H1 (cell line): ENCODE results near the gene VPREB1. TPM values are rescaled to one million over a fixed set of nuclear protein-coding genes. Genes with fewer than 3 reads are reported as not detected.
"Not testable (repeated sequence)": the region's sequence is repeated elsewhere in the genome, so short reads cannot be mapped to it uniquely, and the experiment has no call there.

Source experiments
- CTCF ChIA-PET: fragments of 300-600 bp; sonication (Branson Sonifier 250); formaldehyde crosslinking; loops from one replicate; lab custom pipeline; 2021; ENCODE audit not compliant: partially characterized antibody; lab: Charles Lee
- POLR2A ChIA-PET: fragments of 300-600 bp; sonication (Branson Sonifier 250); formaldehyde crosslinking; loops from one replicate; lab custom pipeline; 2021; ENCODE audit warnings: inconsistent platforms; ENCODE audit not compliant: partially characterized antibody; lab: Charles Lee
- DNase-seq, 2 experiments: peaks; one replicate each; pipeline versions ENCODE4 v3.0.0 to v3.0.0-alpha.2; 2010 to 2022; ENCODE audit warnings: low spot score in 2 of 2, low read depth in 1 of 2, mixed read lengths in 1 of 2
- FAIRE-seq: peaks from 2 replicates; lab custom pipeline; 2011; peaks lifted over from hg19 to GRCh38; lab: Jason Lieb, UNC
- H2AFZ ChIP-seq: 2 replicates; pipeline ENCODE4 v1.8.1; 2012; ENCODE audit warnings: low read length, inconsistent platforms
- H2AK5ac ChIP-seq: 2 replicates; pipeline ENCODE4 v1.6.1; 2013; ENCODE audit warnings: low read depth, low read length
- H2BK120ac ChIP-seq: replicated peaks from 2 replicates; pipeline ENCODE3; 2013; ENCODE audit warnings: low read depth, low read length, inconsistent platforms
- H2BK12ac ChIP-seq: 2 replicates; pipeline ENCODE4 v1.6.1; 2013; ENCODE audit warnings: low read depth, low read length
- H2BK15ac ChIP-seq: 2 replicates; pipeline ENCODE4 v1.6.1; 2013; ENCODE audit warnings: low read length
- H2BK20ac ChIP-seq: 2 replicates; pipeline ENCODE4 v1.6.1; 2013; ENCODE audit warnings: low read length
- H2BK5ac ChIP-seq: 2 replicates; pipeline ENCODE4 v1.6.1; 2013; ENCODE audit warnings: low read depth, low read length
- H3K14ac ChIP-seq: 2 replicates; pipeline ENCODE4 v1.6.1; 2013; ENCODE audit warnings: inconsistent platforms; ENCODE audit not compliant: insufficient read length
- H3K18ac ChIP-seq: 2 replicates; pipeline ENCODE4 v1.6.1; 2013; ENCODE audit warnings: low read length; ENCODE audit errors: extremely low read depth
- H3K23ac ChIP-seq: 2 replicates; pipeline ENCODE4 v1.6.1; 2013; ENCODE audit warnings: inconsistent platforms; ENCODE audit not compliant: insufficient read length
- H3K23me2 ChIP-seq: 2 replicates; pipeline ENCODE4 v1.6.1; 2013; ENCODE audit warnings: low read depth, low read length
- H3K27ac ChIP-seq: 2 replicates; pipeline ENCODE4 v1.6.1; 2011; ENCODE audit warnings: low read depth, low read length, inconsistent platforms
- H3K27me3 ChIP-seq, 4 experiments: replicated peaks in 1 of 4; 1 replicate in 1 of 4; 2 replicates in 3 of 4; pipeline versions ENCODE4 v1.6.1 to v1.8.1; 2011 to 2013; ENCODE audit warnings: low read length in 3 of 4, mild to moderate bottlenecking in 3 of 4, inconsistent platforms in 2 of 4, mixed read lengths in 2 of 4, moderate library complexity in 1 of 4; ENCODE audit not compliant: control insufficient read depth in 3 of 4, insufficient read depth in 3 of 4; ENCODE audit errors: extremely low read depth in 1 of 4
- H3K36me3 ChIP-seq, 4 experiments: 2 replicates each; pipeline versions ENCODE4 v1.6.1 to v1.8.1; 2011 to 2013; ENCODE audit warnings: mild to moderate bottlenecking in 4 of 4, low read length in 3 of 4, moderate library complexity in 2 of 4, control low read depth in 1 of 4, inconsistent platforms in 1 of 4; ENCODE audit not compliant: insufficient read depth in 4 of 4, control insufficient read depth in 2 of 4
- H3K4ac ChIP-seq: replicated peaks from 2 replicates; pipeline ENCODE3; 2013; ENCODE audit warnings: low read length, low read depth, mixed read lengths, inconsistent platforms; ENCODE audit not compliant: insufficient read length
- H3K4me1 ChIP-seq, 4 experiments: replicated peaks in 1 of 4; 1 replicate in 1 of 4; 2 replicates in 3 of 4; pipeline versions ENCODE4 v1.6.1 to v1.8.1; 2011 to 2013; ENCODE audit warnings: low read length in 3 of 4, inconsistent platforms in 2 of 4, mixed read lengths in 1 of 4; ENCODE audit not compliant: insufficient read depth in 4 of 4, control insufficient read depth in 3 of 4
- H3K4me2 ChIP-seq, 2 experiments: 2 replicates each; pipeline versions ENCODE4 v1.6.1 to v1.8.1; 2011 to 2013; ENCODE audit warnings: low read depth in 2 of 2, low read length in 2 of 2, control low read depth in 1 of 2, inconsistent platforms in 1 of 2, mild to moderate bottlenecking in 1 of 2; ENCODE audit not compliant: insufficient read depth in 1 of 2
- H3K4me3 ChIP-seq, 4 experiments: fragments of 200-600, 300-600 bp in 1 of 4; sonication (generic), shearing (Covaris generic), sonication (Bioruptor Twin) in 1 of 4; 2 replicates each; pipeline versions ENCODE4 v1.5.1 to v1.8.1; 2011 to 2016; ENCODE audit warnings: low read length in 4 of 4, low read depth in 3 of 4, control low read depth in 2 of 4, inconsistent platforms in 2 of 4, mild to moderate bottlenecking in 2 of 4, mixed read lengths in 1 of 4, moderate library complexity in 1 of 4; ENCODE audit not compliant: insufficient read depth in 2 of 4; ENCODE audit errors: extremely low read depth in 1 of 4
- H3K56ac ChIP-seq: replicated peaks from 2 replicates; pipeline ENCODE3; 2013; ENCODE audit warnings: low read depth, mild to moderate bottlenecking, mixed read lengths, low read length, inconsistent platforms; ENCODE audit not compliant: insufficient read length
- H3K79me1 ChIP-seq: 2 replicates; pipeline ENCODE4 v1.6.1; 2013; ENCODE audit warnings: low read depth, low read length, control low read depth
- H3K79me2 ChIP-seq, 2 experiments: 2 replicates each; pipeline versions ENCODE4 v1.6.1 to v1.8.1; 2012 to 2013; ENCODE audit warnings: low read length in 2 of 2, mild to moderate bottlenecking in 2 of 2, inconsistent platforms in 1 of 2; ENCODE audit not compliant: insufficient read depth in 2 of 2, control insufficient read depth in 1 of 2
- H3K9ac ChIP-seq, 4 experiments: replicated peaks in 1 of 4; 1 replicate in 1 of 4; 2 replicates in 3 of 4; pipeline versions ENCODE4 v1.6.1 to v1.8.1; 2011 to 2013; ENCODE audit warnings: low read depth in 3 of 4, low read length in 3 of 4, control low read depth in 2 of 4, mild to moderate bottlenecking in 2 of 4, moderate library complexity in 2 of 4, inconsistent platforms in 1 of 4; ENCODE audit errors: extremely low read depth in 1 of 4
- H3K9me3 ChIP-seq, 2 experiments: 2 replicates each; pipeline versions ENCODE4 v1.6.1 to v1.8.1; 2012 to 2013; ENCODE audit warnings: mild to moderate bottlenecking in 2 of 2, moderate library complexity in 2 of 2, control low read depth in 1 of 2, inconsistent platforms in 1 of 2, low read depth in 1 of 2, low read length in 1 of 2, mixed read lengths in 1 of 2; ENCODE audit not compliant: insufficient read depth in 2 of 2
- H4K20me1 ChIP-seq, 2 experiments: replicated peaks in 1 of 2; 2 replicates each; pipeline versions ENCODE3 to v1.8.1; 2011 to 2013; ENCODE audit warnings: inconsistent platforms in 2 of 2, low read length in 2 of 2, mild to moderate bottlenecking in 1 of 2; ENCODE audit not compliant: insufficient read depth in 2 of 2, control insufficient read depth in 1 of 2
- H4K5ac ChIP-seq: 2 replicates; pipeline ENCODE4 v1.6.1; 2013; ENCODE audit warnings: low read length, low read depth, mixed read lengths, inconsistent platforms; ENCODE audit not compliant: insufficient read length
- H4K8ac ChIP-seq: 2 replicates; pipeline ENCODE4 v1.8.0; 2013; ENCODE audit warnings: mild to moderate bottlenecking, moderate library complexity, low read length, inconsistent platforms; ENCODE audit not compliant: insufficient read depth; ENCODE audit errors: extremely low read depth
- H4K91ac ChIP-seq: replicated peaks from 2 replicates; pipeline ENCODE3; 2013; ENCODE audit warnings: low read length, mixed read lengths, inconsistent platforms; ENCODE audit not compliant: insufficient read length
- WGBS, 2 experiments: shearing (Covaris generic) in 1 of 2; methylation state at CpG; one replicate each; pipeline versions ENCODE4 v1.1.6 to v1.1.7; 2013 to 2015; ENCODE audit warnings: low lambda C conversion rate in 2 of 2, mixed read lengths in 2 of 2, inconsistent platforms in 1 of 2, low coverage in 1 of 2, missing lambda C conversion rate in 1 of 2; ENCODE audit not compliant: insufficient replicate concordance in 2 of 2, insufficient coverage in 1 of 2, insufficient read length in 1 of 2; ENCODE audit errors: extremely low coverage in 1 of 2, missing lambda C conversion rate in 1 of 2; 5-methylcytosine and 5-hydroxymethylcytosine counted together
- polyA plus RNA-seq, 7 experiments: library from polyadenylated mRNA; depleted of rRNA in 3 of 7; stranded (reverse) in 5 of 7; unstranded in 2 of 7; fragments of >200 nt in 5 of 7; fragments of 200-250 nt in 2 of 7; gene quantifications; 1 replicate in 5 of 7; 2 replicates in 1 of 7; 4 replicates in 1 of 7; pipeline versions ENCODE4 v1.2.1 to v1.2.3, GENCODE V29; 2011 to 2013; ENCODE audit warnings: missing spikeins in 2 of 7, mixed read lengths in 2 of 7
- total RNA-seq: library from RNA; stranded (reverse); fragmentation: NEBNext Ultra II Directional; extraction: Animal tissue kit (Norgen Biotek cat#: 25700); gene quantifications from 2 replicates; pipeline ENCODE4 v1.2.1, GENCODE V29; 2021

VPREB1 gene
- total and polyA plus RNA-seq, 2 of the 8 experiments (the other 6 are each of a cell fraction or from before 2014, with no cell fraction given), result not detected

- H3K4me1 ChIP-seq, CTCF ChIA-PET, H4K5ac ChIP-seq, H3K18ac ChIP-seq, H4K8ac ChIP-seq, H3K79me2 ChIP-seq, H2BK12ac ChIP-seq, H2AFZ ChIP-seq, POLR2A ChIA-PET, H3K56ac ChIP-seq, H3K27ac ChIP-seq, H3K4me3 ChIP-seq, H3K4me2 ChIP-seq, H2BK20ac ChIP-seq, H2AK5ac ChIP-seq, H3K23me2 ChIP-seq, H3K79me1 ChIP-seq, H2BK15ac ChIP-seq, H4K91ac ChIP-seq, H3K9me3 ChIP-seq, H3K9ac ChIP-seq, FAIRE-seq, H2BK120ac ChIP-seq, H2BK5ac ChIP-seq, H3K14ac ChIP-seq, H3K23ac ChIP-seq, H3K4ac ChIP-seq, DNase-seq, H3K36me3 ChIP-seq, H4K20me1 ChIP-seq: not testable (repeated sequence)
- peaks cover 34 to 77% (median 61%) of the 10 kb centered on the region in 4 experiments for H3K27me3 ChIP-seq
- WGBS, 2 experiments, result 96% methylated on average over 2 of the region's 2 CpGs; no CpG with 5 or more reads in 1 of the 2 experiments
Measured at GRCh38 chr22:22260169-22260568, 15.6 kb downstream of the VPREB1 start.

GRCh38 chr22:22260586-22260985 is 16.0 kb downstream of the VPREB1 start:
- H2AK5ac ChIP-seq, H3K4ac ChIP-seq, H3K9ac ChIP-seq, H2BK120ac ChIP-seq, DNase-seq, H2BK5ac ChIP-seq, H3K14ac ChIP-seq, H3K56ac ChIP-seq, H4K8ac ChIP-seq, H3K9me3 ChIP-seq, H3K23me2 ChIP-seq, H3K4me1 ChIP-seq, H2AFZ ChIP-seq, H3K4me2 ChIP-seq, FAIRE-seq, H4K20me1 ChIP-seq, H3K36me3 ChIP-seq, H3K4me3 ChIP-seq, H3K27ac ChIP-seq, H3K79me2 ChIP-seq, H3K23ac ChIP-seq, CTCF ChIA-PET, H2BK12ac ChIP-seq, H2BK15ac ChIP-seq, H4K91ac ChIP-seq, H3K18ac ChIP-seq, H4K5ac ChIP-seq, POLR2A ChIA-PET, H2BK20ac ChIP-seq, H3K79me1 ChIP-seq: not testable (repeated sequence)
- WGBS, 2 experiments, result 76% methylated on average over 4 of the region's 4 CpGs; no CpG with 5 or more reads in 1 of the 2 experiments
- H3K27me3 ChIP-seq, result peaks cover 37 to 77% (median 62%) of the 10 kb centered on the region in 4 experiments
